Measurements from ENCODE around the gene NTM.

NTM gene

GRCh38 chr11:132301465-132301864, 931.0 kb downstream of the NTM start:
- Histone ChIP-seq H3F3A (ENCODE audit: control insufficient read depth, insufficient read depth) (no peaks in the 10 kb centered on the region), H3K4me3 (ENCODE audit: low read length) (no peak overlapping the region), H3K4me2 (ENCODE audit: low read length) (no peak overlapping the region), H3K4me1 (ENCODE audit: control insufficient read depth, low read length) (no peaks in the 10 kb centered on the region), H3K9me3 (ENCODE audit: control insufficient read depth, insufficient read depth, low read length) (no peaks in the 10 kb centered on the region), H3K27ac (ENCODE audit: low read depth, low read length) (no peak overlapping the region), H3K9me2 (replicated peaks; ENCODE audit: control insufficient read depth, low read length) (no peaks in the 10 kb centered on the region), H3K79me2 (ENCODE audit: control insufficient read depth, low read length) (no peaks in the 10 kb centered on the region), H3K27me3 (ENCODE audit: control insufficient read depth, low read length) (no peaks in the 10 kb centered on the region), H4K20me1 (ENCODE audit: control insufficient read depth, insufficient read depth, low read depth, low read length) (no peaks in the 10 kb centered on the region), H3K36me3 (ENCODE audit: control insufficient read depth, low read length) (no peaks in the 10 kb centered on the region)
- no peak for TF ChIP-seq CTCF (IDR thresholded peaks at IDR 0.05; ENCODE audit: low read depth, low read length, poor library complexity, severe bottlenecking)
- TF ChIP-seq EZH2phosphoT487 (IDR thresholded peaks at IDR 0.05; ENCODE audit: borderline replicate concordance, low read length), result no peak

GRCh38 chr11:132301900-132302299, 931.5 kb downstream of the NTM start:
- H3K4me1 ChIP-seq (ENCODE audit: control insufficient read depth, low read length), result no peaks in the 10 kb centered on the region

DNA sequence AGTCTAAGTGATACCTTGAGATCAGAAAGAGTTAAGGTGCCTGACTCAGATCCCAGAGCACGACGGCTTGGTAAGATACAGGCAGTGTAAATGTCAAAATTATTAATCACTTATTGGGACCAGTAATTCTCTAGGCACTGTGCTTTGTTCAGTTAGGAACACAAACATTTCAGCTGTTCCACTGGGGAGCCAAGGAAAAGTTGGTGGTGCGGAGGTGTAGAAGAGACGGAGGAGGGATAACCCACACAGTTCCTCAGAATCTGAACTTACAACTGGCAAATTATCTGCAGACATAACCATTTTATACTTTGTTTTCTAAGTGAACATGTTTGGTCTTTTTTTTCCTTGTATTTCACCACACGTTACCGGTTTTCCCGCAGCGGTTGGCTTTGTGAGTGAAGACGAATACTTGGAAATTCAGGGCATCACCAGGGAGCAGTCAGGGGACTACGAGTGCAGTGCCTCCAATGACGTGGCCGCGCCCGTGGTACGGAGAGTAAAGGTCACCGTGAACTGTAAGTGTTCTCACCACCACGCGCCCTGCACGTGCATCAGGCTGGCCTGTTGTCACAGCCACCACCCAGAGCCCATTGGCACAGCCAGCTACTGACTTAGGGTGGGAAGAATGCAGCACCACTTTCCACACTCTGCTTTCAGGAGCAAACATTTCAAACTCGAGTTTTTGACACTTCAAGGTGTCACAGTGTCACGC, 937.0 kb downstream of the NTM start:
- no peaks in the 10 kb centered on the region for H3K27me3 ChIP-seq (ENCODE audit: control insufficient read depth, low read length)
- H3K79me2 ChIP-seq (ENCODE audit: control insufficient read depth, low read length), result no peaks in the 10 kb centered on the region
- no peaks in the 10 kb centered on the region for H4K20me1 ChIP-seq (ENCODE audit: control insufficient read depth, insufficient read depth, low read depth, low read length)
- TF ChIP-seq CTCF (IDR thresholded peaks at IDR 0.05; ENCODE audit: low read depth, low read length, poor library complexity, severe bottlenecking) (no peak), EZH2phosphoT487 (IDR thresholded peaks at IDR 0.05; ENCODE audit: borderline replicate concordance, low read length) (no peak)
- no peaks in the 10 kb centered on the region for H3F3A ChIP-seq (ENCODE audit: control insufficient read depth, insufficient read depth)
- H3K27ac ChIP-seq (ENCODE audit: low read depth, low read length), result no peak overlapping the region
- H3K4me3 ChIP-seq (ENCODE audit: low read length), result no peak overlapping the region
- no peaks in the 10 kb centered on the region for H3K9me2 ChIP-seq (replicated peaks; ENCODE audit: control insufficient read depth, low read length)
- H3K9me3 ChIP-seq (ENCODE audit: control insufficient read depth, insufficient read depth, low read length), result no peaks in the 10 kb centered on the region
- no peaks in the 10 kb centered on the region for H3K36me3 ChIP-seq (ENCODE audit: control insufficient read depth, low read length)
- no peak overlapping the region for H3K4me2 ChIP-seq (ENCODE audit: low read length)
- H3K4me1 ChIP-seq (ENCODE audit: control insufficient read depth, low read length), result no peaks in the 10 kb centered on the region

More at GRCh38 chr11:132301900-132302299, 931.5 kb downstream of the NTM start:
- no peaks in the 10 kb centered on the region for H4K20me1 ChIP-seq (ENCODE audit: control insufficient read depth, insufficient read depth, low read depth, low read length)
- H3K9me3 ChIP-seq (ENCODE audit: control insufficient read depth, insufficient read depth, low read length), result no peaks in the 10 kb centered on the region
- no peaks in the 10 kb centered on the region for H3K36me3 ChIP-seq (ENCODE audit: control insufficient read depth, low read length)
- H3K4me3 ChIP-seq (ENCODE audit: low read length), result no peak overlapping the region
- H3K4me2 ChIP-seq (ENCODE audit: low read length), result no peak overlapping the region
- TF ChIP-seq EZH2phosphoT487 (IDR thresholded peaks at IDR 0.05; ENCODE audit: borderline replicate concordance, low read length), result no peak
- TF ChIP-seq CTCF (IDR thresholded peaks at IDR 0.05; ENCODE audit: low read depth, low read length, poor library complexity, severe bottlenecking), result no peak
- no peak overlapping the region for H3K27ac ChIP-seq (ENCODE audit: low read depth, low read length)
- H3K9me2 ChIP-seq (replicated peaks; ENCODE audit: control insufficient read depth, low read length), result no peaks in the 10 kb centered on the region
- H3F3A ChIP-seq (ENCODE audit: control insufficient read depth, insufficient read depth), result no peaks in the 10 kb centered on the region
- H3K79me2 ChIP-seq (ENCODE audit: control insufficient read depth, low read length), result no peaks in the 10 kb centered on the region
- no peaks in the 10 kb centered on the region for H3K27me3 ChIP-seq (ENCODE audit: control insufficient read depth, low read length)
